ENCODE data around the gene CRTAC1.

- TF ChIP-seq CTCF (conservative IDR thresholded peaks at IDR 0.05 in 1 of 2, IDR thresholded peaks at IDR 0.05 in 1 of 2; ENCODE audit: extremely low read depth in 1 of 2, insufficient read depth in 1 of 2, low read depth in 1 of 2, low read length in 2 of 2) = no peak
- TF ChIP-seq EZH2 (IDR thresholded peaks at IDR 0.05; ENCODE audit: borderline replicate concordance, low read length) = no peak
Measured at GRCh38 chr10:98078774-98079173, 48.4 kb upstream of the CRTAC1 start.
